DMS153 treated with DMSO at 0.1 percent for 48 hours (cell line): ENCODE results near the gene IPP.
A peak's percentile ranks its signal among the peaks of the same experiment; 100 is the strongest.
"Not testable (repeated sequence)": the region's sequence is repeated elsewhere in the genome, so short reads cannot be mapped to it uniquely, and the experiment has no call there.

ENCODE experiments used
- DNase-seq: peaks from one replicate; lab custom pipeline; 2025; ENCODE audit not compliant: unreplicated experiment; lab: John Stamatoyannopoulos, UW

The IPP gene

DNA sequence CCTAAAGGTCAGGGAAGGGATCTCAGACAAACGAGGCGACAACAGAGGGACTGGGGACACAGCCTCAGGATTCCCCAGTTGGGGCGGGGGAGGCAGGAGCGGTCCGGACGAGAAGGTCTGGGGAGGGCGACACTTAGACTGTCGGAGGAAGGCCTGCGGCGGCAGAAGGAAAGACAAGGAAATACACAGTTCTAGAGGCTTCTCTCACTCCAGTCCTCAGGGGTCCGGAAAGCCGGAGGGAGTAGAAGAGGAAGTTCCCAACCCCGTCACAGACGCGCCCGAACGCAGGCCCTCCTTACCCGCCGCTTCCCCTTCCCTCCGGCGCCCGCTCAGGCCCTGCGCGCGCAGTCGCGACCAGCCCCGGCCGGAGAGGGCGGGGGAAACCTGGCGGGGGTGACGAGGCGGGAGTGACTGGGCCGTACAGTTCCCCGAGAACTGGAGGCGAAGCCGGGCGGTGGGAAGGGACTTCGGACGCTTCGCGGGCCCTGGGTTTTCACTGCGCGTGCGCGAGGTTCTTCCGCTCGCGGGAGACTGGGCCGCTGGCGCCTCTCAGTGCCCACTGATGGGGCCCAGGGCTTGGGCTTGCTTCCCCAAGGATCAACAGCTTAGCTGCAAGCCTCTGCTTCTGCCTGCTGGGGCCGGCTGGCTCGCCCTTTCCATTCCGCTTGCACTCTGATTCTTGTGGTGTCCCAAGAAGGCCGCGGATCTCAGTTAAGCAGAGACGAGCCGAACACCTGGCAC, at the start of gene IPP:
Gene IPP, minus strand, starts transcription at position 356 of the 741 bp plus-strand sequence. CDS start 4,242 bp downstream, outside the sequence.
- DNase-seq: peak; percentile 99

DNA sequence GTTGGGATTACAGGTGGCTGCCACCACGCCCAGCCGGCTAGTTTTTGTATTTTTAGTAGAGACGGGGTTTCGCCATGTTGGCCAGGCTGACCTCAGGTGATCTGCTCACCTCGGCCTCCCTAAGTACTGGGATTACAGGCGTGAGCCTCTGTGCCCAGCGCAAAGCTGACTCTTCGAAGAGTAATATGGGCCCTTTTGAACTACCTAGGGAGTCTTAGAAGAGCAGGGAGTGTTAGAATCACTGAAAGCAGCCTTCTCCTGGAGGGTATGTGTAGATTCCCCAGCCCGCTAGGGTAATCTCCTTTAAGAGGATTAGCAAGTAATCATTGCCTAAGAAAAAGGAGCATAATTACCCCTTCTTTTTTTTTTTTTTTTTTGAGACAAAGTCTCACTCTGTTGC, 46.5 kb upstream of the IPP start:
- no peak for DNase-seq

DNA sequence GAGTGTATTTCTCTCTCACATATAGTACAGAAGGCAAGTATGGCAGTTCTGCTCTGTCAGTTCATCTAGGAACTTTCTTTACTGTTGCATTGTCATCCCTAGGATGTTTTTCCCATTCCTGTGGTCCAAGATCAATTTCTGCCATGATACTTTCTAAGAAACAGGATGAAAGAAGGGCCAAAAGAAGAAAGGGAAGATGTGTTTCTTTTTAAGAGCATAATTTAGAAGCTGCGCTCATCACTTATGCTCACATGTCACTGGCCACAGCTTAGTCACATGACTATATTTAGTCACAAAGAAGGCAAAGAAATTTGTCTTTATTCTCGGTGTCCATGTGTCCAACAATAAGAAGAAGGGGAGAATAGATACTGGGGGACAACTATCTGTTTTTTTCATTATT, 45.9 kb upstream of the IPP start:
- no peak for DNase-seq

DNA sequence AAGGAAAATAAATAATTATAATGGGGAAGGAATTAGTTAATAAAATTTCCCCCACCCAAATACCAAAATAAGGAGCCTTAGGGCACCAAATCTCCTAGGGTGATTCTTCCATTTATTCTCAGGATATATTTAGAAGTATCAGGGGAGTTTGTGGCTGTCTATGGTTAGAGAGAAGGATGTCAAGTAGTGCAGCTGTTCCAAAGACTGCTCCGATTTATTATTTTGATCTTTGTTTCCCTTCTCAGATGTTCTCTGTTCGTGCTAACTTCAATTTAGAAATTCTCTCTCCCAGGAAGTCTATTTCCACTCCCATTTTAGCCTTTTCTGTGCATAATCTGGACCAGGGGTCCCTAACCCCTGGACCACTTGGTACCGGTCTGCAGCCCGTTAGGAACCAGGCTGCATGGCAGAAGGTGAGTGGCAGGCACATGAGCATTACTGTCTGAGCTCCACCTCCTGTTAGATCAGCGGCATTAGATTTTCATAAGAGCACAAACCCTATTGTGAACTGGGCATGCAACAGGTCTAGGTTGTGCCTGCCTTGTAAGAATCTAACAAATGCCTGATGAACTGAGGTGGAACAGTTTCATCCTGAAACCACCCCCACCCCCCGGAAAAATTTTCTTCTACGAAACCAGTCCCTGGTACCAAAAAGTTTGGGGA, 43.6 kb upstream of the IPP start:
- DNase-seq: no peak

DNA sequence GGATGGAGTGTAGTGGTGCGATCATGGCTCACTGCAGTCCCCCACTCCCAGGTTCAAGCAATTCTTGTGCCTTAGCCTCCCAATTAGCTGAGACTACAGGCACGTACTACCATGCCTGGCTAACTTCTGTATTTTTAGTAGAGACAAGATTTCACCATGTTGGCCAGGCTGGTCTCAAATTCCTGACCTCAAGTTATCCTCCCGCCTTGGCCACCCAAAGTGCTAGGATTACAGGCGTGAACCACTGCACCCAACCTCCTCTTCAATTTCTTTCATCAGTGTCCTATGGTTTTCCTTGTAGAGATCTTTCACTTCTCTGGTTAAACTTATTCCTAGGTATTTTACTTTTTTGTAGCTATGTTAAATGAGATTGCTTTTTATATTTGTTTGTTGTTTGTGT, 42.3 kb upstream of the IPP start:
- DNase-seq: no peak

DNA sequence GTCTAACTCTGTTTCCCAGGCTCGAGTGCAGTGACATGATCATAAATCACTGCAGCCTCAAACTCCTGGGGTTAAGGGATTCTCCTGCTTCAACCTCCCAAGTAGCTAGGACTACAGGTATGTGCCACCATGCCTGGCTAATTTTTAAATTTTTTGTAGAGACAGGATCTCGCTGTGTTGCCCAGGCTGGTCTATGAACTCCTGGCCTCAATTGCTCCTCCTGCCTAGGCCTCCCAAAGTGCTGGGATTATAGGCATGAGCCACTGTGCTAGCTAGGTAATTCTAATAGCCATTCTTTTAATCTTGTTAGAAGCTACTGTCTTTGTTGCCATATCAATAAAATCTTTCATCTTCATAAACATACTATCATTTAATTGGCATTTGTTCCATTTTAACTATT, 39.1 kb upstream of the IPP start:
- DNase-seq: no peak

DNA sequence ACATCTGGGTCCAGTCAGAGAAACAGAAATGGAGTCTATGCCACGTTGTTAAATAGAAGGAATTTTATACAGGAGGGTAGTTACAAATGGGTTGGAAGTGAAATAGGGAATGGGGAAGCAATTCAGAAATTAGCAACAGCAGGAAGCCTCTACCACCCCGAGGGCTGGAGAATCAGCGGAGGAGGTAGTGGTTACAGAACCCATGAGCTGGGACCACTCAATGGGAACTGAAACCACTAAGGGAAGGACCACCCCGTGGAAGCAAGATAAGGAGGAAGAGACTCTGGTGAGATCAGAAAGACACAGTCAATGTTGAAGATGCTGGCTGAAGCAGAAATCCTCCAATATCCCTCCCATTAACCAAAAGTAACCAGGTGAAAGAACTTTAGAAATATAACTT, 37.5 kb upstream of the IPP start:
- DNase-seq: no peak

DNA sequence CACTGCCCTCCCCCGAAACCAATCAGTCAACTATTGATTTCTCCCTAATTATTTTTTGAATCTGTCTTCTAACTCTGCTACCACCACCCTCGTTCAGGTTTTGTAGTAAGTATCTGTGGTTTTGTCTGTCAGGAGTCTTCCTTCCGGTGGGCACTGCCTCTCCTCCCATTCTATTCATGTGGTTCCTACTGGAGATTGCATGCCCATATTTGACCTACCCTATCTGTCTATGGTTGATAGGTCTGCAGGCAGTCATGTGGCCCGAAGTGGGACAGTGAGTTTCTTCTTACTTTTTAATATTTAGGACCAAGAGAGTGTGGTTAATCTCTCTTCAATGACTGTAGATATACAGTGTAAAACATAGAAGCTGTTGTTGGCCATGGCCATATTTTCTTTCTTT, 35.1 kb upstream of the IPP start:
- DNase-seq: no peak

DNA sequence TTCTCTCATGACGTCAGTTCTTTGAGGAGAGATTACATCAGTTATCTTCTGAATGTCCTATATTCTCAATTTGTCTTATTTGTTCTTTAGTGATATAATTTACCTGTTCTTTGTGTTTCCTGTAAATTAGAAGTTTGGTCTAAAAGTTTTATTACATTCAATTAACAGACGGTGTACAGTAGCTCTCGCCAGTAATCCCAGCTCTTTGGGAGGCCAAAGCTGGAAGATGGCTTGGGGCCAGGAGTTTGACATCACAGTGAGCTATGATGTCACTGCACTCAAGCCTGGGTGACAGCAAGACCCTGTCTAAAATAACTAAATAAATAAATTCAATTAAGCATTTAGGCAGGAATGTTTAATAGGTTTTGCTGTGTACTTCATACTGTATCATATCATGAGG, 25.3 kb upstream of the IPP start:
- DNase-seq: no peak

DNA sequence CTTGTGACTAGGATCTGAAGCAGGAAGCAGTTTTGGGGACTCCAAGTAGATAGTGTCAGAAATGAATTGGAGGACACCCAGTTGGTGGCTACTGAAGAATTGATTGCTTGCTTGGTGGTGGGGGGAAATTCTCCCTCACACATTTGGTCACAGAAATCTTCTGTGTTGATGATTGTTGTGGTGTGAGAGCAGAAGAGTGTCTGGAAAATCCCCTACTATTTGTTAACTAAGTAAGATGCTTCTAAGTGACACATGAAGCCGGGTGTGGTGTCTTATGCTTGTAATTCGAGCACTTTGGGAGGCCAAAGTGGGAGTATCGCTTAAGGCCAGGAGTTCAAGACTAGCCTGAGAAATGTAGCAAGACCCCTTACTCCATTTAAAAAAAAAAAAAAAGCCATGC, 22.5 kb upstream of the IPP start:
- no peak for DNase-seq

DNA sequence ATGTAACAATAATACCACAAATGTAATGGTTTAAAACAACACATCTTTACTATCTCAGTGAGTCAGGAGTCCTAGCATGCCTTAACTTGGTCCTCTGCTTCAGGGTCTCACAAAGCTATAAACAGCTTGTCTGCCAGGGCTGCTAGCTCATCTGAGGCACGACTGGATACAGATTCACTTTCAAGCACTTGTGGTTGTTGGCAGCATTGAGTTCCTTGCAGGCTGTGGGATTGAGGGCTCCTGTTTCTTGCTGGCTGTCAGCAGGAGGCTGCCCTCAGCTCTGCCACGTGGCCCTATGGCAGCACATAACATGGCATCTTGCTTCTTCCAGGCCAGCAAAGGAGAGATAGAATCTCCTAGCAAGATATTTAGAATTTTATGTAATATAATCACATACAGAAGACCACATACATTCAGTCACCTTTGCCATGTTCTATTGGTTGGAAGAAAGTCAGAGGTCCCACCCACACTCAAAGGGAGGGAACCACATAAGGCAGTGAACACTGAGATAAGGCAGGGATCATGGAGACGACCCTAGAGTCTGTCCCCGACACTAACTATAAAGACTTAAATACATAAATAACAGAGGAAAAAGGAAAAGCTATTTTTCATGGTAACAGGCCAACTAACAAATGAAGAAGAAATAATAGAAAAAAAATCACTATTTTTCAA, 18.9 kb upstream of the IPP start:
- no peak for DNase-seq

DNA sequence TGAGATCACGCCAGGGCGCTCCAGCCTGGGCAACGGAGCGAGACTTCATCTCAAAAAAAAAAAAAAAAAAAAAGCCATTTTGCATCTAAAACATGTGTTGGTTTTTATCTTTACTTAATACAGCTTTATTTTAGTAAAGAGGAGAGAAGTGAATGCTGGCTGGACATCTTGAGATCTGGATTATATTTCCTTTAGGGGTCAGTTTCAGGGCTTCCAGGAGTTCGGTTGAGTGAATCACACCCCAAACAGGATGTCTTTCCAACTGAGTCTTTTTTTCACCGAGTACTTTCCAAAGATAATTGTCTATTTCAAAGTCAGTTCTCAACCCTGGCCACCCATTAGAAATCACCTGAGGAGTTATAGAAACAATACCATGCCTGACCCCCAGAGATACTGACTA, 16.6 kb upstream of the IPP start:
- no peak for DNase-seq

DNA sequence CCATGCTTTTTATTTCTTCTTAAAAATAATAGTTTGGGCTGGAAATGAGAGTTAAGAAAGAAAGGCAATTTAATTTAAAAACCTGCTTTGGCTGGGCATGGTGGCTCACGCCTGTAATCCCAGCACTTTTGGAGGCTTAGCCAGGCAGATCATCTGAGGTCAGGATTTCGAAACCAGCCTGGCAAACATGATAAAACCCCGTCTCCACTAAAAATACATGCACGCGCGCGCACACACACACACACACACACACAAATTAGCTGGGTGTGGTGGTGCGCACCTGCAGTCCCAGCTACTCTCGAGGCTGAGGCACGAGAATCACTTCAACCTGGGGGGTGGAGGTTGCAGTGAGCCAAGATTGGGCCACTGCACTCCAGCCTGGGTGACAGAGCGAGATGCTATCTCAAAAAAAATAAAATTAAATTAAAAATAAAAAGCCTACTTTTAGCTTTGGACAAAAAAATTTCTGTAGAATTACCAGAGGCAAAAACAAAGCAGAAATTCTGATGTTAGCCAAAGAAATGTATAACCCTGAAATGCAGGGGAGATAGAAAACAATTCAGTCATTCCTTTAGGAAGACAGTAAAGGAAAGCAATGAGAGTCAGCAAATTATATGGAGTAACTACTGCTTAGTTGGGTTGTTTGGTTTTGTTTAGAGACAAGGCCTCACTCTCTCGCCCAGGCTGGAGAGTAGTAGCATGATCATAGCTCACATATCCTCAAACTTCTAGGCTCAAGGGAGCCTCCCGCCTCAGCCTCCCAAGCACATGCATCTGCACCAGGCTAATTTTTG, 15.7 kb upstream of the IPP start:
- DNase-seq: no peak

DNA sequence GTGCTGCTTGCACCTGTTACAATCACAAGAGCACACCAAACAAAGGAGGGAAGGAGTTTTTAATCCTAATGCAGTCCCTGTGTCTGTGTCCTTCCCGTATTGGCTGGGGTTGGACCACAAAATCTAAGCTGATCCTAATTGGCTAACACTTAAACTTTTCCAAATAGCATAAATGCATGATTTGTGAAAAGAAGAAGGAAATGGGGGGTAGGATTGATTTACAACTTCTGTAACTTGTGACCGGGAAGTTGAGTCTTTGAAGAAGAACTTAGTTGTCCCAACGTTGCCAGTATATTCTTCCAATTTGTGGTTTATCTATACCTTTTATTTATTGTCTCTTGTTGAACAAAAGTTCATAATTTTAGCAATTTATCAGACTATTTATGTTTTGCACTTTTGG, 11.8 kb upstream of the IPP start:
- DNase-seq: no peak

DNA sequence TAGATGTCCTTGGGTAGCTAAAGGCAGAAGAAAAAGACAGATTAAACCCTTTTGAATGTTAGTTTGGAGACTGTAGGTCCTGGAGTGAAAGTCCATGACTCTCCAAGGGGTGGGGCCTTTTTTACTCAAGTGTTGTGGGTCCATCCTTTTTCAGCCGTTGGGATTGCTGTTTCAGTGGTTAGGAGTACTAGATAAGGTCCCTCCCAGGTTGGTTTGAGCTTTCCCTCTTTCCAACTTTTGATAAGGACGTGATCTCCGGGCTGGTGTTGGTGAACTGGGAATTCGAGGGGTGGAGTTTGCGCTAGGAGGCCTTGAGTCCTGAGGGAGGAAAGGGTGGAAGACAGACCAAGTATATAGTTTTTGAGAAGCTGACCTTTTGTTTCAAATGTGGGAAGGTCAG, 5.2 kb upstream of the IPP start:
- DNase-seq: no peak

DNA sequence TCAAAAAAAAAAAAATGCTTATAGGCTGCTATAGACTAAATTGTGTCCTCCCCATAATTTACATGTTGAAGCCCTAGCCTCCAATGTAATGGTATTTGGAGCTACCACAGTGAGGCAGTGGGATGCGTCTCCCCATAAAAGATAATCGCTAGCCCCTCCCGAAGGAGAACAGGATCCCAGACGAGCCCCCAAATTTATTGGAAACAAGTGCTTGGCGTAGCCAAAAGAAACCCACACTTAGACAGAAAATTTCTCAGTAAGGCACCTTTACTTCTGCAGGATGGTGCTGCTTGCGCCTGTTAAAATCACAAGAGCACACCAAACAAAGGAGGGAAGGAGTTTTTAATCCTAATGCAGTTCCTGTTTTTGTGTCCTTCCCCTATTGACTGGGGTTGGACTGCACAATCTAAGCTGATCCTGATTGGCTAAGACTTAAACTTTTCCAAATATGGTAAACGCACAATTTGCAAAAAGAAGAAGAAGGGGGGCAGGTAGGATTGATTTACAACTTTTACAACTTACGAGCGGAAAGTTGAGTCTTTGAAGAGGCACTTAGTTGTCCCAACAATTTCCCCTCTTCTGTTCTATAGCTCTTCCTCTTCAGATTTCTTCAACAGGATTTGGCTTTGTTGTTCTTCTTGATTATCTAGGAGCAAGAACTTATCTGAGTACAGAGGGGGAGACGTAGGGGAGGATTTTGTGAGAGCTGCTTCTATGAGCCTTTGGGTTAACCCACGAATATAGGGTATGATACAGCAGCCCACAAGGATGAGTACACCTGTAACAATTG, 3.0 kb upstream of the IPP start:
- no peak for DNase-seq

DNA sequence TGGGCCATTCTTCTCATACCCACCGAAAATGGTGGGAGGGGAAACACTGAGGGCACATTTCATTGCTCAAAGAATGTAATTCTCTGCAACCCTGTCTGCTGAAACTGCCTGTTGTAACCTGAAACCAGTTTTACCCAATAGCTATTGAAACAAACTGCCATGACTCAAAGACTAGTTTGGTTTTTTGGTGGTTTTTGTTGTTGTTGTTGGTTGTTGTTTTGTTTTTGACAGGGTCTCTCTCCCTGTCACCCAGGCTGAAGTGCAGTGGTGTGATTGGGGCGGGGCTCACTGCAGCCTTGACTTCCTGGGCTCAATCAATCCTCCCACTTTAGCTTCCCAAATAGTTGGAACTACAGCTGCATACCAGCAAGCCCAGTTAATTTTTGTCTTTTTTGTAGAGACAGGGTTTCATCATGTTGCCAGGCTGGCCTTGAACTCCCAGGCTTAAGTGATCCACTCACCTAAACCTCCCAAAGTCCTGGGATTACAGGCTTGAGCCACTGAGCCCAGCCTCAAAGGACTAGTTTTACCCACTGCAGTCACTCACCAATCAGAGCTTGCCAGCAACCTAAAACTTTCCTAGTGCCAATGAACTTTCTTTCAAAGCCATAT, 2.1 kb upstream of the IPP start:
- no peak for DNase-seq

DNA sequence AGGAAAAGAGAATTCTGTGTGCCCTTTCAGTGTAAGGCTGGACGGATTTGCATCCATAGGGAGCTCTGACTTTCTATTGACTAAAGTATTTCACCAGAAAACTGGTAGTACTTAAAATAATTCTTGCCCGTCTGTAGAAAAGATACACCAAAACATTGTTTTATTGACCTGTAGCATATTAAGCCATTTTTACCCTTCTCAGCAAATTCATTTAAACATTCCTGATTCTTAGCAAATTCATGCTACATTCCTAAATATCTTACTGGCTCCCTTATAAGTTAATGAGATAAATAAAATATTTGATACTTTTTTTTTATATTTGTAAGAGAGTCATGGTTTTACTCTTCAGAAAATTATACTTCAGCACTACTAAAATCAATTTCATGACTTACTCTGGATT, 1.6 kb upstream of the IPP start:
- no peak for DNase-seq

DNA sequence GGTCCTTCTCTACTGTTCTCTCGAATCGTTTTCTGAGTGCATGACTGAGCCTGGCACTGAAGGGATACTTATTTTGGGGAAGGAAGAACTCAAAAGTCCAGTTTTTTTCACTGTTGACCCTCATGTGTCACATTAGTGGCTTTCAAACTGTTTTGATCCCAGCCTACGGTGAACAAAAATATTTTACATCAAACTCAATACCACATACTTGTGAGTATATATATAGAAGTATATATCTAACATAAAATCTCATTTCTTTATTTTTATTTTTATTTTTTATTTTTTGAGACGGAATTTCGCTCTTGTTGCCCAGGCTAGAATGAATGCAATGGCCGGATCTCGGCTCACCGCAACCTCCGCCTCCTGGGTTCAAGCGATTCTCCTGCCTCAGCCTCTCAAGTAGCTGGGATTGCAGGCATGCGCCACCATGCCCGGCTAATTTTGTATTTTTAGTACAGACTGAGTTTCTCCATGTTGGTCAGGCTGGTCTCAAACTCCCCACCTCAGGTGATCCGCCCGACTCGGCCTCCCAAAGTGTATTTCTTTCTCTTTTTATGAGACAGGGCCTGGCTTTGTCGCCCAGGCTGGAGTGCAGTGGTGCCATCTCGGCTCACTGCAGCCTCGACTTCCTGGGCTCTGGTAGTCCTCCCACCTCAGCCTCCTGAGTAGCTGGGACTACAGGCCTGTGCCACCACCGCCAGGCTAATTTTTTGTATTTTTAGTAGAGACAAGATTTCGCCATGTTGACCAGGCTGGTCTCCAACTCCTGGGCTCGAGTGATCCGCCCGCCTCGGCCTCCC, 786 bp upstream of the IPP start:
- DNase-seq: not testable (repeated sequence)

DNA sequence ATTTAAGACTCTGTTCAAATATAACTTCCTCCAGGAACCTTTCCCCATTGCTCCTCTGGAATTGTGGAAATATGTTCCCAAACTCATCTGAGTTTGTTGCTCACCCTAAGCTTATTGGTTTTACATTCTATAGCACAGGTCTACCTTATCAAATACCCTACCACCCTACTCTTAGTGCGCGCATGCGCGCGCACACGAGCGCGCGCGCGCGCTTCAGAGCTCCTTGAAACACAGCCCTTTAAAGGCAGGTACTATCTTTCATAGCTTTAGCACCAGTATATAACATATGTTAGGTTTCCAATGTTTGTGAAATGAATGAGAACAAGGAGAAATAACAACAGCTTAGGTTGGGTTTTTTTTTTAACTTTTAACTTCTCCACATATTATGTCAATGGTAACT, 3.5 kb downstream of the IPP start:
- DNase-seq: no peak
